CD4-positive, alpha-beta T cell (primary cell): ENCODE results near the gene SLC35A3. TPM values are rescaled to one million over a fixed set of nuclear protein-coding genes. Genes with fewer than 3 reads are reported as not detected.

Source experiments
- ATAC-seq: fragments of 200-7000 bp; cut with Tn5 transposase; one replicate; pipeline ENCODE4 v1.10.0; 2022; ENCODE audit warnings: mild to moderate bottlenecking; ENCODE audit not compliant: poor library complexity
- CTCF ChIA-PET: fragments of 350-600 bp; sonication (Branson Sonifier 250); formaldehyde crosslinking; loops from one replicate; lab custom pipeline; 2021; ENCODE audit warnings: antibody characterized with exemption, inconsistent platforms; lab: Charles Lee
- POLR2A ChIA-PET: fragments of 350-600 bp; sonication (Branson Sonifier 250); formaldehyde crosslinking; loops from one replicate; lab custom pipeline; 2021; ENCODE audit warnings: antibody characterized with exemption, inconsistent platforms; lab: Charles Lee
- DNase-seq, 14 experiments: peaks; one replicate each; pipeline ENCODE4 v3.0.0-alpha.2; 2013 to 2020; ENCODE audit warnings: mixed read lengths in 2 of 14
- H3K27ac ChIP-seq, 2 donors: one replicate each; pipeline versions ENCODE4 v1.5.1 to v1.7.0; 2013; ENCODE audit warnings: low read length in 2 of 2, low read depth in 1 of 2, mild to moderate bottlenecking in 1 of 2
- H3K27me3 ChIP-seq, 2 experiments: 1 replicate in 1 of 2; 2 replicates in 1 of 2; pipeline versions ENCODE4 v1.6.1 to v1.7.0; 2013; ENCODE audit warnings: low read length in 2 of 2, control low read depth in 1 of 2, mild to moderate bottlenecking in 1 of 2, moderate library complexity in 1 of 2; ENCODE audit not compliant: insufficient read depth in 2 of 2, control insufficient read depth in 1 of 2
- H3K36me3 ChIP-seq: one replicate; pipeline ENCODE4 v1.6.1; 2013; ENCODE audit warnings: low read length, control low read depth; ENCODE audit not compliant: insufficient read depth
- H3K4me1 ChIP-seq: one replicate; pipeline ENCODE4 v1.6.1; 2013; ENCODE audit warnings: low read length, control low read depth; ENCODE audit not compliant: insufficient read depth
- H3K4me3 ChIP-seq: one replicate; pipeline ENCODE4 v1.5.1; 2013; ENCODE audit warnings: mild to moderate bottlenecking, low read length, moderate library complexity
- H3K9me3 ChIP-seq, 2 experiments: 1 replicate in 1 of 2; 2 replicates in 1 of 2; pipeline versions ENCODE4 v1.6.1 to v1.7.0; 2013; ENCODE audit warnings: low read length in 2 of 2, mild to moderate bottlenecking in 2 of 2, control low read depth in 1 of 2, moderate library complexity in 1 of 2; ENCODE audit not compliant: control insufficient read depth in 1 of 2, insufficient read depth in 1 of 2
- H3K27ac Mint-ChIP-seq: one replicate; pipeline ENCODE4 v1.8.0; 2020; ENCODE audit warnings: mixed read lengths
- H3K27me3 Mint-ChIP-seq: one replicate; pipeline ENCODE4 v1.8.0; 2021; ENCODE audit warnings: mixed read lengths
- H3K36me3 Mint-ChIP-seq: one replicate; pipeline ENCODE4 v1.8.0; 2021; ENCODE audit warnings: low read depth, mixed read lengths
- H3K4me1 Mint-ChIP-seq: one replicate; pipeline ENCODE4 v1.8.0; 2021; ENCODE audit warnings: low read depth, mixed read lengths
- H3K4me3 Mint-ChIP-seq: one replicate; pipeline ENCODE4 v1.8.0; 2020; ENCODE audit warnings: mild to moderate bottlenecking, mixed read lengths
- H3K9me3 Mint-ChIP-seq: one replicate; pipeline ENCODE4 v1.8.0; 2020; ENCODE audit warnings: mixed read lengths
- intact Hi-C, 2 experiments: fragments of 100-400 bp; cut with DNase I in 1 of 2; cut with micrococcal nuclease in 1 of 2; formaldehyde crosslinking; loops; one replicate each; pipeline versions ENCODE4 v1.15.1 to v1.9.0; 2023 to 2025; cut with DNase I, micrococcal nuclease
- polyA plus RNA-seq, 2 donors: library from polyadenylated mRNA; unstranded; fragments of 120-200 nt; gene quantifications; one replicate each; pipeline ENCODE4 v1.2.1, GENCODE V29; 2013
- total RNA-seq, 174 experiments: library from RNA in 2 of 174; stranded (reverse) in 2 of 174; gene quantifications; one replicate each; pipeline ENCODE4 v1.2.3 and lab custom pipeline; 2021 to 2026
- TF ChIP-seq, protein P1 (sequence below): fragments of 200-600 bp; IDR thresholded peaks from one replicate; pipeline ENCODE4 v1.8.0; 2022; ENCODE audit warnings: antibody characterized with exemption, mild to moderate bottlenecking

SLC35A3 gene
- total RNA-seq (10 to 100 TPM; 20.2 to 24.6 TPM), total RNA-seq (lab: John Stamatoyannopoulos, UW) (20.3 to 87.6 (median 42.3) reads per million in 172 experiments)
- 26.6 TPM for polyA plus RNA-seq (2013, experiment 1 of 2)
- polyA plus RNA-seq (2013, experiment 2 of 2): 29.2 TPM

DNA sequence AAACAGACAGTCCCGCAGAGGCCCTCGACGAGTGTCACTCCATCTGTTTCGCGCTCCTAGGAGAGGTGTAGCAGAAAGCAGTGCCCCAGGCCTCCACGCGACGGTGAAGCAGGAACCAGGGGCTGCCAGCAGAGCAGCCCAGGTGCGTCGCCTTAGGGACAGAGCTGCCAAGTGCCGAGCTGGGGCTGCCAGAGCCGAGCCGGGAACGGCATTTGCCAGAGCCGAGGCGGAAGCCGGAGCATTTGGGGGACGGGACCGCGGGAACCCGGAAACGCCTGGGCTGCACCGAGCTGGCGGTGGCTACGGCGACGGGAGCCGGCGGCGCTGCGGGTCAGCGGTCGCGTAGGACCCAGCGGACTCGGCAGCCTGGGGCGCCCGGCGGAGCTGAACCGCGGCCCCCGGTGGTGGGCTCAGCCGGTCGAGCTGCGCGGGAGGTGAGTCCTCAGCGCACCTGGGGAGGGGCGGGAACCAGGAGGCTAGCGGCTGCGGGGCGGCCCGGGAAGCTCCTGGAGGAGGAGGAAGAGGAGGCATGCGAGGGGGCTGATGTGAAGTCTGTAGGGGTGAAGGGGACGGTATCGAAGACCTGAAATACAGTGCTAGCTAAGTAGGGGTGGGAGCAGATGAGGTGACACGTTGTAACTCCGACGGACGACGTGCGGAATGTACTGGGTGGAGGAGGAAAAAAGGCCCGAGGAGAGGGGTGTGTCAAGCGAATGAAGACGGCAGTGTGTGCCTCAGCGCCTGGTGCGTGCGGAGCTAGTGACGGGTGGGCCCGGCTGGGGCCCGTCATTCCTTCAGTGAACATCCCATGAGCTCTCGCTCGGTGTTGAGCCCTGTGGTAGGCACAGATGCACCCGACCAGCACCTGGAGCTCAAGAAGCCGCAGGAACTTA lies at the start of gene SLC35A3:
Gene SLC35A3 (plus strand): TSS at position 268 of the 893 bp plus-strand sequence. CDS start 23,559 bp downstream, outside the sequence.
- Histone ChIP-seq H3K27me3 (no peaks in the 10 kb centered on the region), H3K36me3 (peaks cover 10% of the 10 kb centered on the region), H3K9me3 (no peaks in the 10 kb centered on the region), H3K4me3 (peak within 1 kb of the TSS; percentile 80), H3K4me1 (peaks cover 11% of the 10 kb centered on the region), H3K27ac (peak within 1 kb of the TSS; percentile 24 to 71)
- Mint-ChIP-seq H3K27ac (peak within 1 kb of the TSS; percentile 97), H3K27me3 (no peaks in the 10 kb centered on the region), H3K4me3 (peak within 1 kb of the TSS; percentile 100), H3K36me3 (peaks cover 25% of the 10 kb centered on the region), H3K4me1 (peaks cover 38% of the 10 kb centered on the region), H3K9me3 (no peaks in the 10 kb centered on the region)
- ChIA-PET POLR2A (interaction anchor here (0.6 to 2.3 kb wide), 18 partner anchors 11 to 1403 kb away, joined by 3 to 33 read pairs (median 4); partner anchors contain the start of genes AGL, DBT, RTCA and SASS6), CTCF (interaction anchor here (1.3 kb wide), 1 partner anchor 68 kb away, joined by 5 read pairs; a partner anchor contains a TSS)
- ATAC-seq (peak; percentile 83), DNase-seq (peak; percentile 60 to 88 (median 72))
- intact Hi-C loops: loop anchor here (2.0 to 5.0 kb wide), 4 partner anchors 67 to 162 kb away; partner anchors contain the start of genes AGL (in 1 of the 2), SASS6 (in 1 of the 2) and TRMT13 (in 1 of the 2)
- TF ChIP-seq, protein P1, sequence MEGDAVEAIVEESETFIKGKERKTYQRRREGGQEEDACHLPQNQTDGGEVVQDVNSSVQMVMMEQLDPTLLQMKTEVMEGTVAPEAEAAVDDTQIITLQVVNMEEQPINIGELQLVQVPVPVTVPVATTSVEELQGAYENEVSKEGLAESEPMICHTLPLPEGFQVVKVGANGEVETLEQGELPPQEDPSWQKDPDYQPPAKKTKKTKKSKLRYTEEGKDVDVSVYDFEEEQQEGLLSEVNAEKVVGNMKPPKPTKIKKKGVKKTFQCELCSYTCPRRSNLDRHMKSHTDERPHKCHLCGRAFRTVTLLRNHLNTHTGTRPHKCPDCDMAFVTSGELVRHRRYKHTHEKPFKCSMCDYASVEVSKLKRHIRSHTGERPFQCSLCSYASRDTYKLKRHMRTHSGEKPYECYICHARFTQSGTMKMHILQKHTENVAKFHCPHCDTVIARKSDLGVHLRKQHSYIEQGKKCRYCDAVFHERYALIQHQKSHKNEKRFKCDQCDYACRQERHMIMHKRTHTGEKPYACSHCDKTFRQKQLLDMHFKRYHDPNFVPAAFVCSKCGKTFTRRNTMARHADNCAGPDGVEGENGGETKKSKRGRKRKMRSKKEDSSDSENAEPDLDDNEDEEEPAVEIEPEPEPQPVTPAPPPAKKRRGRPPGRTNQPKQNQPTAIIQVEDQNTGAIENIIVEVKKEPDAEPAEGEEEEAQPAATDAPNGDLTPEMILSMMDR: no peak

DNA sequence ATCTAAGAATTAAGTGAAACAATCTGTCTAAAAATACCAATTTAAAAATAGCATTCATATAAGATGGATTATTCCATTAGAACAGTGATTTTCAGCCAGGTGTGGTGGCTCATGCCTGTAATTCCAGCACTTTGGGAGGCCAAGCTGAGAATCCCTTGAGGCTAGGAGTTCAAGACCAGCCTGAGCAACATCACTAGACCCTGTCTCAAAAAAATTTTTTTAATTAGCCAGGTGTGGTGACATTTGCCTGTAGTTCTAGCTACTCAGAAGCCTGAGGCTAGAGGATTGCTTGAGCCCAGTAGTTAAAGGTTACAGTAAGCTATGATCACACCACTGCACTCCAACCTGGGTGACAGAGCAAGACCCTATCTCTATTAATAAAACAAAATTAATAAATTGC lies 35.0 kb upstream of the SLC35A3 start:
- no peak overlapping the region for H3K27ac Mint-ChIP-seq
- intact Hi-C loops: no loop called here
- no peak overlapping the region for H3K4me3 Mint-ChIP-seq
- POLR2A ChIA-PET: no interaction called here
- H3K36me3 Mint-ChIP-seq: no peaks in the 10 kb centered on the region
- Histone ChIP-seq H3K27me3 (no peaks in the 10 kb centered on the region), H3K27ac (no peak overlapping the region), H3K36me3 (no peaks in the 10 kb centered on the region), H3K9me3 (peaks cover 0 to 3% of the 10 kb centered on the region in 2 experiments), H3K4me1 (no peaks in the 10 kb centered on the region), H3K4me3 (no peak overlapping the region)
- no peaks in the 10 kb centered on the region for H3K27me3 Mint-ChIP-seq
- DNase-seq: no peak
- H3K9me3 Mint-ChIP-seq: no peaks in the 10 kb centered on the region
- TF ChIP-seq, protein P1: no peak
- ATAC-seq: no peak
- CTCF ChIA-PET: no interaction called here
- no peaks in the 10 kb centered on the region for H3K4me1 Mint-ChIP-seq

DNA sequence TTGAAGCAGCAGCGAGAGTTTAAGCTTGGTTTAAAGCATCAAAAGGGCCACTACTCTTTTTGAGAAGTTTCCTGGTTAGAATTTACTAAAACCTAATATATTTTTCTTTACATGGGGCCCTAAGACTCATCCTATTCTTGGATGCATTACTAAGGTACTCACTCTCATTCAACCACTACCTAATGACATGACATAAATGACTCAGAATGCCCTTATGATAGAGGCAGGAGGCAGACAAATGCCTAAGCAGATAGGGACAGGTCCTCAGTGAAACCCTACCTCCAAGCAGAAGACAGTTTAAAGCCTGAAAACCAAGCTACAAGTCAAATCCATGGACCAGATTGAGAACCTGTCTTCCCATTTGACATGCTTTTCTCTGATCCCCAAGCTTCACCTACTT lies 34.3 kb upstream of the SLC35A3 start:
- TF ChIP-seq, protein P1: no peak
- no peaks in the 10 kb centered on the region for H3K27me3 ChIP-seq
- Mint-ChIP-seq H3K4me1 (no peaks in the 10 kb centered on the region), H3K27me3 (no peaks in the 10 kb centered on the region), H3K27ac (no peak overlapping the region), H3K36me3 (no peaks in the 10 kb centered on the region), H3K9me3 (no peaks in the 10 kb centered on the region), H3K4me3 (no peak overlapping the region)
- no peak overlapping the region for H3K4me3 ChIP-seq
- ChIA-PET POLR2A (no interaction called here), CTCF (no interaction called here)
- no peak for DNase-seq
- ATAC-seq: no peak
- peaks cover 0 to 3% of the 10 kb centered on the region in 2 experiments for H3K9me3 ChIP-seq
- H3K4me1 ChIP-seq: no peaks in the 10 kb centered on the region
- H3K36me3 ChIP-seq: no peaks in the 10 kb centered on the region
- intact Hi-C loops: no loop called here
- no peak overlapping the region for H3K27ac ChIP-seq
